PC-3 (cell line): ENCODE data around the gene ELMO2. TPM values are rescaled to one million over a fixed set of nuclear protein-coding genes. Genes with fewer than 3 reads are reported as not detected.
A peak's percentile ranks its signal among the peaks of the same experiment; 100 is the strongest.

Source experiments
- ATAC-seq: fragments of 200-7000 bp; cut with Tn5 transposase; 2 replicates; pipeline ENCODE4 v1.9.1; 2020; ENCODE audit warnings: mild to moderate bottlenecking, moderate library complexity
- BruUV-seq: library from RNA; stranded (reverse); fragments of 400-500 nt; replicated peaks from 2 replicates; lab custom pipeline; 2021; lab: Mats Ljungman, UMichigan
- CTCF ChIA-PET: fragments of 300-600 bp; sonication (Branson Sonifier 250); formaldehyde crosslinking; loops from one replicate; lab custom pipeline; 2022; ENCODE audit warnings: antibody characterized with exemption; lab: Charles Lee
- POLR2A ChIA-PET: fragments of 300-600 bp; sonication (Branson Sonifier 250); formaldehyde crosslinking; loops from one replicate; lab custom pipeline; 2022; ENCODE audit warnings: antibody characterized with exemption; ENCODE audit not compliant: unreplicated experiment; lab: Charles Lee
- DNase-seq: peaks from one replicate; pipeline ENCODE4 v3.0.0-alpha.2; 2015
- H2AFZ ChIP-seq: fragments of 300-600 bp; sonication (generic); 2 replicates; pipeline ENCODE4 v1.6.0; 2016; ENCODE audit warnings: antibody characterized with exemption, low read length
- H3F3A ChIP-seq: fragments of 300-600 bp; sonication (generic); one replicate; pipeline ENCODE4 v1.6.0; 2017; ENCODE audit warnings: antibody characterized with exemption, low read length, control low read depth, mild to moderate bottlenecking; ENCODE audit not compliant: unreplicated experiment
- H3K27ac ChIP-seq: fragments of 300-600 bp; sonication (generic); 2 replicates; pipeline ENCODE4 v1.5.1; 2016; ENCODE audit warnings: mild to moderate bottlenecking, low read length
- H3K27me3 ChIP-seq: fragments of 300-600 bp; sonication (generic); 2 replicates; pipeline ENCODE4 v1.6.1; 2016; ENCODE audit warnings: low read length, mixed read lengths
- H3K36me3 ChIP-seq: fragments of 300-600 bp; sonication (generic); 2 replicates; pipeline ENCODE4 v1.6.1; 2016; ENCODE audit warnings: low read depth, mixed run types, low read length, mixed read lengths
- H3K4me1 ChIP-seq: fragments of 300-600 bp; sonication (generic); 2 replicates; pipeline ENCODE4 v1.5.1; 2016; ENCODE audit warnings: low read length; ENCODE audit not compliant: insufficient read depth
- H3K4me2 ChIP-seq: fragments of 300-600 bp; sonication (generic); 2 replicates; pipeline ENCODE4 v1.6.0; 2016; ENCODE audit warnings: low read length
- H3K4me3 ChIP-seq: fragments of 300-600 bp; sonication (generic); 2 replicates; pipeline ENCODE4 v1.5.1; 2016; ENCODE audit warnings: mild to moderate bottlenecking, low read length, mixed read lengths
- H3K79me2 ChIP-seq: fragments of 300-600 bp; sonication (generic); 2 replicates; pipeline ENCODE4 v1.6.1; 2017; ENCODE audit warnings: low read length, mixed read lengths
- H3K9ac ChIP-seq: fragments of 300-600 bp; sonication (generic); 2 replicates; pipeline ENCODE4 v1.6.0; 2016; ENCODE audit warnings: mild to moderate bottlenecking, low read length
- H3K9me2 ChIP-seq: fragments of 300-600 bp; sonication (generic); replicated peaks from 2 replicates; pipeline ENCODE4 v1.6.1; 2016; ENCODE audit warnings: mixed run types, low read length, mixed read lengths
- H3K9me3 ChIP-seq: fragments of 300-600 bp; sonication (generic); 2 replicates; pipeline ENCODE4 v1.6.1; 2016; ENCODE audit warnings: low read length, mixed read lengths
- H4K20me1 ChIP-seq: fragments of 300-600 bp; sonication (generic); 2 replicates; pipeline ENCODE4 v1.6.1; 2016; ENCODE audit warnings: low read length, mixed read lengths
- CTCF ChIP-seq: fragments of 300-600 bp; sonication (generic); conservative IDR thresholded peaks from 2 replicates; pipeline ENCODE4 v1.5.1; 2017; ENCODE audit warnings: antibody characterized with exemption, low read depth, mild to moderate bottlenecking, low read length
- EZH2 ChIP-seq: fragments of 300-600 bp; sonication (generic); IDR thresholded peaks from one replicate; pipeline ENCODE4 v1.6.1; 2017; ENCODE audit warnings: antibody characterized with exemption, mild to moderate bottlenecking, low read length; ENCODE audit not compliant: unreplicated experiment
- EZH2phosphoT487 ChIP-seq: fragments of 300-600 bp; sonication (generic); IDR thresholded peaks from 2 replicates; pipeline ENCODE4 v1.6.1; 2018; ENCODE audit warnings: mild to moderate bottlenecking, antibody characterized with exemption, low read length, borderline replicate concordance
- intact Hi-C: fragments of 100-400 bp; cut with micrococcal nuclease; formaldehyde crosslinking; loops from 2 replicates; pipeline ENCODE4 v1.9.0; 2023
- total RNA-seq: library from RNA; depleted of rRNA; stranded (reverse); fragments of >200 nt; gene quantifications from 2 replicates; pipeline ENCODE4 v1.2.3, GENCODE V29; 2014

ELMO2 gene
- total RNA-seq, 1 experiment from 2014 or later, result 29.0 TPM

- Histone ChIP-seq H3K4me1 (peaks cover 33% of the 10 kb centered on the region), H3K79me2 (peaks cover 28% of the 10 kb centered on the region), H3K36me3 (no peaks in the 10 kb centered on the region), H3K9me2 (no peaks in the 10 kb centered on the region), H3K9ac (no peak overlapping the region), H3K9me3 (no peaks in the 10 kb centered on the region), H3K4me2 (peak overlapping the region; percentile 94), H3F3A (no peaks in the 10 kb centered on the region), H2AFZ (no peak overlapping the region), H3K4me3 (peak overlapping the region; percentile 92), H3K27ac (no peak overlapping the region), H3K27me3 (no peaks in the 10 kb centered on the region), H4K20me1 (no peaks in the 10 kb centered on the region; the same call in 1 of the 2 replicates)
- DNase-seq (no peak), ATAC-seq (no peak)
- POLR2A ChIA-PET, result no interaction called here
- BruUV-seq, result no TSS peak
- intact Hi-C loops, result no loop called here
- no peak for TF ChIP-seq CTCF
- no peak for TF ChIP-seq EZH2
- no peak for TF ChIP-seq EZH2phosphoT487
- CTCF ChIA-PET, result interaction anchor here (0.6 to 1.7 kb wide), 3 partner anchors 31 to 101 kb away, joined by 4 to 7 read pairs (median 5); no protein-coding TSS in a partner anchor
Observed at GRCh38 chr20:46407671-46407996, 1.2 kb upstream of the ELMO2 start.

GRCh38 chr20:46406986-46407670 lies 713 bp upstream of the ELMO2 start:
- ChIA-PET POLR2A (interaction anchor here (0.8 kb wide), 1 partner anchor 43 kb away, joined by 4 read pairs; no protein-coding TSS in a partner anchor), CTCF (interaction anchor here (0.6 to 1.7 kb wide), 2 partner anchors 43 to 101 kb away, joined by 5 to 7 read pairs; no protein-coding TSS in a partner anchor)
- Histone ChIP-seq H3K9me3 (no peaks in the 10 kb centered on the region), H3F3A (no peaks in the 10 kb centered on the region), H2AFZ (peak overlapping the region; percentile 92), H3K4me3 (peak overlapping the region; percentile 92), H3K9ac (peak overlapping the region; percentile 12; the same call in 1 of the 2 replicates), H3K9me2 (no peaks in the 10 kb centered on the region), H3K27me3 (no peaks in the 10 kb centered on the region), H3K4me2 (peak overlapping the region; percentile 94), H3K4me1 (peaks cover 35% of the 10 kb centered on the region), H3K27ac (no peak overlapping the region), H3K79me2 (peaks cover 33% of the 10 kb centered on the region), H3K36me3 (no peaks in the 10 kb centered on the region), H4K20me1 (no peaks in the 10 kb centered on the region; the same call in 1 of the 2 replicates)
- no TSS peak for BruUV-seq
- intact Hi-C loops, result loop anchor here (1.0 kb wide), 1 partner anchor 43 kb away; no protein-coding TSS in a partner anchor
- DNase-seq, result peak; percentile 66
- TF ChIP-seq CTCF, result no peak
- TF ChIP-seq EZH2phosphoT487, result no peak
- no peak for TF ChIP-seq EZH2
- peak; percentile 37 for ATAC-seq

GRCh38 chr20:46402331-46402811 lies 4.0 kb downstream of the ELMO2 start:
- H3K4me2 ChIP-seq, result no peak overlapping the region
- DNase-seq, result no peak
- H3K4me1 ChIP-seq, result peaks cover 47% of the 10 kb centered on the region
- H3K27ac ChIP-seq, result no peak overlapping the region
- H3K9me2 ChIP-seq, result no peaks in the 10 kb centered on the region
- H3F3A ChIP-seq, result no peaks in the 10 kb centered on the region
- H3K9ac ChIP-seq, result no peak overlapping the region
- no peak for TF ChIP-seq CTCF
- no peak for TF ChIP-seq EZH2
- no peaks in the 10 kb centered on the region for H3K9me3 ChIP-seq
- no peaks in the 10 kb centered on the region for H3K27me3 ChIP-seq
- H4K20me1 ChIP-seq, result no peaks in the 10 kb centered on the region; the same call in 1 of the 2 replicates
- intact Hi-C loops, result no loop called here
- no TSS peak for BruUV-seq
- peaks cover 4% of the 10 kb centered on the region; the same call in 1 of the 2 replicates for H3K36me3 ChIP-seq
- no peak overlapping the region for H3K4me3 ChIP-seq
- CTCF ChIA-PET, result no interaction called here
- peaks cover 47% of the 10 kb centered on the region for H3K79me2 ChIP-seq
- no peak for ATAC-seq
- POLR2A ChIA-PET, result no interaction called here
- H2AFZ ChIP-seq, result no peak overlapping the region
